ENCODE results near the gene GNA14. TPM values are rescaled to one million over a fixed set of nuclear protein-coding genes. Genes with fewer than 3 reads are reported as not detected.

The GNA14 gene
- total and polyA plus RNA-seq, 12 donors = 1.7 to 11.9 (median 2.9) TPM

- intact Hi-C loops (cut with DNase I) = loop anchor here in 1 of 2 donors (10.0 kb wide), 1 partner anchor 209 kb away; the partner anchor contains the start of gene GNA14
- Histone ChIP-seq H3K4me3 (no peak overlapping the region), H3K27ac (no peak overlapping the region), H3K36me3 (replicated peaks in 1 of 2) (no peaks in the 10 kb centered on the region), H3K27me3 (no peaks in the 10 kb centered on the region), H3K4me1 (replicated peaks in 1 of 2) (no peaks in the 10 kb centered on the region), H3K9me3 (replicated peaks in 1 of 3) (no peaks in the 10 kb centered on the region)
- WGBS, 4 donors = 73 to 84% (median 77%) methylated on average over 3 of the region's 3 CpGs
- TF ChIP-seq POLR2A (IDR thresholded peaks at IDR 0.05) (no peak), CTCF (IDR thresholded peaks at IDR 0.05) (no peak)
- DNase-seq = no peak
These were observed 212.4 kb downstream of the GNA14 start for GRCh38 chr9:77435688-77436087.

GRCh38 chr9:77435277-77435676 is 212.8 kb downstream of the GNA14 start:
- no peaks in the 10 kb centered on the region for H3K9me3 ChIP-seq (replicated peaks in 1 of 3)
- no peaks in the 10 kb centered on the region for H3K36me3 ChIP-seq (replicated peaks in 1 of 2)
- WGBS, 4 donors = 87 to 96% (median 93%) methylated on average over 4 of the region's 4 CpGs
- intact Hi-C loops (cut with DNase I) = loop anchor here in 1 of 2 donors (10.0 kb wide), 1 partner anchor 210 kb away; the partner anchor contains the start of gene GNA14
- no peaks in the 10 kb centered on the region for H3K4me1 ChIP-seq (replicated peaks in 1 of 2)
- TF ChIP-seq CTCF (IDR thresholded peaks at IDR 0.05) (no peak), POLR2A (IDR thresholded peaks at IDR 0.05) (no peak)
- no peak overlapping the region for H3K27ac ChIP-seq
- H3K4me3 ChIP-seq = no peak overlapping the region
- H3K27me3 ChIP-seq = no peaks in the 10 kb centered on the region
- no peak for DNase-seq

- intact Hi-C loops (cut with DNase I) = loop anchor here in 1 of 2 donors (10.0 kb wide), 1 partner anchor 211 kb away; the partner anchor contains the start of gene GNA14
- no peak overlapping the region for H3K4me3 ChIP-seq
- DNase-seq = peak; percentile 44 to 85 (median 69)
- H3K27ac ChIP-seq = no peak overlapping the region
- TF ChIP-seq POLR2A (IDR thresholded peaks at IDR 0.05) (no peak), CTCF (IDR thresholded peaks at IDR 0.05) (peak; percentile 78 to 98 (median 92))
- WGBS, 4 donors = 59 to 69% (median 62%) methylated on average over 21 of the region's 21 CpGs
- no peaks in the 10 kb centered on the region for H3K36me3 ChIP-seq (replicated peaks in 1 of 2)
- no peaks in the 10 kb centered on the region for H3K27me3 ChIP-seq
- no peaks in the 10 kb centered on the region for H3K4me1 ChIP-seq (replicated peaks in 1 of 2)
- no peaks in the 10 kb centered on the region for H3K9me3 ChIP-seq (replicated peaks in 1 of 3)
These were observed 214.3 kb downstream of the GNA14 start for GRCh38 chr9:77433675-77434445.

GRCh38 chr9:77432053-77432452 is 216.1 kb downstream of the GNA14 start:
- 86 to 91% (median 88%) methylated on average over 6 of the region's 6 CpGs for WGBS, 4 donors
- Histone ChIP-seq H3K4me3 (no peak overlapping the region), H3K36me3 (replicated peaks in 1 of 2) (no peaks in the 10 kb centered on the region), H3K9me3 (replicated peaks in 1 of 3) (no peaks in the 10 kb centered on the region), H3K27me3 (no peaks in the 10 kb centered on the region), H3K27ac (no peak overlapping the region), H3K4me1 (replicated peaks in 1 of 2) (no peaks in the 10 kb centered on the region)
- intact Hi-C loops (cut with DNase I) = loop anchor here in 1 of 2 donors (10.0 kb wide), 1 partner anchor 213 kb away; the partner anchor contains the start of gene GNA14
- DNase-seq = no peak
- TF ChIP-seq CTCF (IDR thresholded peaks at IDR 0.05) = no peak
- no peak for TF ChIP-seq POLR2A (IDR thresholded peaks at IDR 0.05)
